Gastroesophageal sphincter (tissue), 4 donors: ENCODE measurements around the gene DOCK9. TPM values are rescaled to one million over a fixed set of nuclear protein-coding genes. Genes with fewer than 3 reads are reported as not detected.
A peak's percentile ranks its signal among the peaks of the same experiment; 100 is the strongest.

Experiments used
- ATAC-seq: fragments of 150-250 bp; one replicate; pipeline ENCODE4 v1.9.1; 2016; ENCODE audit warnings: mild to moderate bottlenecking, moderate library complexity
- H3K27ac ChIP-seq, 4 donors: fragments of 200-600 bp; sonication (generic) in 3 of 4; 1 replicate in 3 of 4; 2 replicates in 1 of 4; pipeline ENCODE4 v1.5.1; 2016 to 2019
- H3K27me3 ChIP-seq: fragments of 200-600 bp; sonication (generic); one replicate; pipeline ENCODE4 v1.5.1; 2019
- H3K36me3 ChIP-seq, 2 donors: fragments of 200-600 bp; sonication (generic); one replicate each; pipeline ENCODE4 v1.5.1; 2019; ENCODE audit warnings: control low read depth in 1 of 2
- H3K4me1 ChIP-seq, 3 donors: fragments of 200-600 bp; sonication (generic); 1 replicate in 2 of 3; 2 replicates in 1 of 3; pipeline ENCODE4 v1.5.1; 2016 to 2019; ENCODE audit warnings: control low read depth in 2 of 3
- H3K4me3 ChIP-seq, 2 donors: fragments of 200-600 bp; sonication (generic); one replicate each; pipeline ENCODE4 v1.5.1; 2019; ENCODE audit warnings: mild to moderate bottlenecking in 1 of 2, moderate library complexity in 1 of 2
- H3K9me3 ChIP-seq, 3 donors: fragments of 200-600 bp; sonication (generic); one replicate each; pipeline ENCODE4 v1.5.1; 2017 to 2019; ENCODE audit warnings: control low read depth in 2 of 3
- EP300 ChIP-seq: sonication (generic); formaldehyde crosslinking; IDR thresholded peaks from one replicate; pipeline ENCODE4 v1.6.1; 2017; ENCODE audit warnings: antibody characterized with exemption, mild to moderate bottlenecking
- POLR2A ChIP-seq, 2 donors: fragments of 450-650 bp; IDR thresholded peaks; one replicate each; pipeline ENCODE4 v1.6.1; 2017; ENCODE audit warnings: antibody characterized with exemption in 2 of 2, mild to moderate bottlenecking in 2 of 2, moderate library complexity in 1 of 2
- POLR2AphosphoS5 ChIP-seq: sonication (generic); formaldehyde crosslinking; IDR thresholded peaks from one replicate; pipeline ENCODE4 v1.6.1; 2017; ENCODE audit warnings: antibody characterized with exemption
- WGBS, 2 donors: methylation state at CpG; one replicate each; pipeline ENCODE4 v1.1.5; 2018; ENCODE audit warnings: low coverage in 1 of 2; 5-methylcytosine and 5-hydroxymethylcytosine counted together
- total RNA-seq, 4 donors: library from RNA; depleted of rRNA; stranded (reverse); fragments of >200 nt; gene quantifications; one replicate each; pipeline ENCODE4 v1.1.0, GENCODE V29; 2016
- TF ChIP-seq, protein P1 (sequence below), 4 experiments: fragments of 200-600 bp in 2 of 4; fragments of 450-650 bp in 2 of 4; sonication (generic) in 1 of 4; IDR thresholded peaks; one replicate each; pipeline ENCODE4 v1.5.1; 2017 to 2019; ENCODE audit warnings: antibody characterized with exemption in 4 of 4, mild to moderate bottlenecking in 2 of 4, moderate library complexity in 2 of 4

The DOCK9 gene
- total RNA-seq, 4 donors from 2014 or later: 84.1 to 203 (median 150) TPM

DNA sequence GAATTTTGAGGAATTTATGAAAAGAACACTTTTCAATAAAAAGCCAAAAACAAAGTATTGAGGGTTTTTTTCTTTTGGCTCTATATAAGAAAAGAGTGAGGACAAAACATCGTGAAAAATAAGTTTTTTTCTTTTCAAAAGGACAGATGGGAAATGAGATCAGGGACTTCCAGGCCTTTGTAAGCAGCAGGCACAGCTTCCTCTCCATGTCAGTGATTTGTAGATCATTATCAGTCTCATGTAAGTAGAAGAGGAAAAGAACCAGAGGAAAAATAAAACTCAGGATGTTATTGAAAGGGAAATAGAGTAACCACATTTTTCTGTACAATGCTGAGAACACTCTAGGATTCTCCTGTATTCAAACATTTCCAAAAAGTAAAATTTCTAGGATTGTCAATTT lies 29.9 kb downstream of the DOCK9 start:
- ATAC-seq: no peak
- Histone ChIP-seq H3K36me3 (no peaks in the 10 kb centered on the region), H3K4me1 (peaks cover 0 to 62% (median 6%) of the 10 kb centered on the region in 3 donors), H3K4me3 (no peak overlapping the region), H3K27ac (no peak overlapping the region), H3K27me3 (no peaks in the 10 kb centered on the region), H3K9me3 (no peaks in the 10 kb centered on the region)
- 29 to 56% methylated on average over 1 of the region's 1 CpG for WGBS, 2 donors
- TF ChIP-seq POLR2AphosphoS5: no peak
- TF ChIP-seq, protein P1, sequence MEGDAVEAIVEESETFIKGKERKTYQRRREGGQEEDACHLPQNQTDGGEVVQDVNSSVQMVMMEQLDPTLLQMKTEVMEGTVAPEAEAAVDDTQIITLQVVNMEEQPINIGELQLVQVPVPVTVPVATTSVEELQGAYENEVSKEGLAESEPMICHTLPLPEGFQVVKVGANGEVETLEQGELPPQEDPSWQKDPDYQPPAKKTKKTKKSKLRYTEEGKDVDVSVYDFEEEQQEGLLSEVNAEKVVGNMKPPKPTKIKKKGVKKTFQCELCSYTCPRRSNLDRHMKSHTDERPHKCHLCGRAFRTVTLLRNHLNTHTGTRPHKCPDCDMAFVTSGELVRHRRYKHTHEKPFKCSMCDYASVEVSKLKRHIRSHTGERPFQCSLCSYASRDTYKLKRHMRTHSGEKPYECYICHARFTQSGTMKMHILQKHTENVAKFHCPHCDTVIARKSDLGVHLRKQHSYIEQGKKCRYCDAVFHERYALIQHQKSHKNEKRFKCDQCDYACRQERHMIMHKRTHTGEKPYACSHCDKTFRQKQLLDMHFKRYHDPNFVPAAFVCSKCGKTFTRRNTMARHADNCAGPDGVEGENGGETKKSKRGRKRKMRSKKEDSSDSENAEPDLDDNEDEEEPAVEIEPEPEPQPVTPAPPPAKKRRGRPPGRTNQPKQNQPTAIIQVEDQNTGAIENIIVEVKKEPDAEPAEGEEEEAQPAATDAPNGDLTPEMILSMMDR (IDR thresholded peaks at IDR 0.05): no peak
- TF ChIP-seq POLR2A (IDR thresholded peaks at IDR 0.05): no peak
- TF ChIP-seq EP300: no peak

DNA sequence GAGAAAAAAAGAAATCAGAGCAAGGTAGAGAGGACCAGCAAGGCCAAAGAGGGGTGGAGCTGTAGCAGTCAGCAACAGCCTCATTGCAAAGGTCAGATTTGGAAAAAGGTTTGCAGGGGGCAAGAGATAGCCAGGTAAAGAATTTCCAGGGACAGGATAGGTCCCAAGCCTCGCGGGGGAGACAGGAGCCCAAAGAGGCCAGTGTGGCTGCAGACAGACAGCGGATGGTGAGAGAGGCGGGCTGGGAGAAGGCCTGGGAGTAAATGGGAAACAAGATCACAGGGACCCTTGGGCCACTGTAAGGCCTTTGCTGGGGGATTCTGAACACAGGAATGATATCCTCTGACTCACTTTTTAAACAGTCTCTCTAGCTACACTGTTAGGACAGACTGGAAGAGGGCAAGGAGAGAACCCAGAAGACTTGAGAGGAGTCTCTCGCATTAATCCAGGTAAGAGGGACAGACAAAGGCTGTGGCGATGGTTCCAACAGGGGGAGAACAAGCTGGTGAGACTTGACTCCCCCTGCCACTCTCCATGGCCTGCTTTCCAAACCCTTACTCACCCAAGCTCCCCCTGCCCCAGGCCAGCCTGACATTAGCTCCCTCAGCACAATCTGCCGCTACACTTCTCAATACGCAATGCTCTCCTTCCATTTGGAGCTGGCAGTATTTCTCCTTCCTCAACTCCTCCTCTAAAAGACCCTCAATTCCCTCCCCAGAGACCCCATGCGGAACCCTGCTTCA lies 31.8 kb downstream of the DOCK9 start:
- 86 to 93% methylated on average over 4 to 9 of the region's 9 CpGs for WGBS, 2 donors
- Histone ChIP-seq H3K4me1 (peaks cover 0 to 81% (median 9%) of the 10 kb centered on the region in 3 donors), H3K4me3 (no peak overlapping the region), H3K9me3 (no peaks in the 10 kb centered on the region), H3K27ac (peak overlapping the region in 3 of 4 donors; percentile 14 to 23 (median 19)), H3K36me3 (no peaks in the 10 kb centered on the region), H3K27me3 (no peaks in the 10 kb centered on the region)
- TF ChIP-seq, protein P1 (IDR thresholded peaks at IDR 0.05): no peak
- no peak for TF ChIP-seq POLR2AphosphoS5
- TF ChIP-seq POLR2A (IDR thresholded peaks at IDR 0.05): no peak
- TF ChIP-seq EP300: no peak
- ATAC-seq: no peak

DNA sequence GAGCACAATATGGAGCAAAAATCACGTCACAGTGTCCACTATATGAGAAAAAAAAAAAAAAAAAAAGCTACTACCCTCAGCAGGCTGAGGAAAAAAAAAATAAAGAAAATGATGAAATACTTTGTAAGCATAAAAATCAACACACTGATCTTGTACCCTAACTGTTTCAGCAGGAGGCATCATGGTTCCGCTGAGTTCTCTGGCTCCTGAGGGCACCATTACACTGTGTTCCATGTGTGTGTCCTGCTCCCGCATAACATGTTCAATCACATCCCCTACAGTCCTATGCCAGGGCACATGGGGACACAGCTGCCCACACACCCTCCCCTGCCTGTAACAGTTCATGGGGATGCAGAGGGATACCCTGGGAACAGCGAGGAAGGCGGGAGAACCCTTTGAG lies 33.5 kb downstream of the DOCK9 start:
- Histone ChIP-seq H3K36me3 (no peaks in the 10 kb centered on the region), H3K4me3 (no peak overlapping the region), H3K27ac (no peak overlapping the region), H3K27me3 (no peaks in the 10 kb centered on the region), H3K9me3 (no peaks in the 10 kb centered on the region), H3K4me1 (peaks cover 0 to 94% (median 25%) of the 10 kb centered on the region in 3 donors)
- WGBS, 2 donors: 73 to 100% methylated on average over 2 to 4 of the region's 5 CpGs
- ATAC-seq: no peak
- TF ChIP-seq, protein P1 (IDR thresholded peaks at IDR 0.05): no peak
- no peak for TF ChIP-seq POLR2AphosphoS5
- TF ChIP-seq POLR2A (IDR thresholded peaks at IDR 0.05): no peak
- no peak for TF ChIP-seq EP300

DNA sequence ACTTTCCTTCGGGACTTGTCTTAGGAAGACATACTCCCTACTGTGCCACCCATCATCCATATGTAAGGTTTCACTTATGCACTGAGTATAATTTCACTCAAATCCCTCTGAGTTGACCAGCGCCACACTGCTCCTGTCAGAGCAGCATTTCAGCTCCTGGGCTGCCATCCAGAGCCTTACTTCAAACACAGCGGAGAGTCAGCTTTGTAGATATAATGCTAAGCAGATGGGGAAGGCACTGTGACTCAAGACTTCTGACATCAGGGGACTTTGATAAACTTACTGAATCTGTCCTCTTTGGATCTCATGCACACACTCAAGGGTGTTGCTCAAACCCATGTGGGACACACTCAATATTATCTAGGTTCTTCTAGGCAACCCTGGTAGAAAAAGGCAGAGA lies 34.9 kb downstream of the DOCK9 start:
- Histone ChIP-seq H3K27me3 (no peaks in the 10 kb centered on the region), H3K9me3 (no peaks in the 10 kb centered on the region), H3K4me3 (no peak overlapping the region), H3K4me1 (peaks cover 0 to 95% (median 39%) of the 10 kb centered on the region in 3 donors), H3K27ac (peak overlapping the region in 2 of 4 donors; percentile 1 to 4), H3K36me3 (no peaks in the 10 kb centered on the region)
- TF ChIP-seq POLR2AphosphoS5 (no peak), EP300 (no peak), POLR2A (IDR thresholded peaks at IDR 0.05) (no peak)
- TF ChIP-seq, protein P1 (IDR thresholded peaks at IDR 0.05): no peak
- ATAC-seq: peak; percentile 32
- WGBS, 2 donors: 83 to 89% methylated on average over 1 to 3 of the region's 3 CpGs

DNA sequence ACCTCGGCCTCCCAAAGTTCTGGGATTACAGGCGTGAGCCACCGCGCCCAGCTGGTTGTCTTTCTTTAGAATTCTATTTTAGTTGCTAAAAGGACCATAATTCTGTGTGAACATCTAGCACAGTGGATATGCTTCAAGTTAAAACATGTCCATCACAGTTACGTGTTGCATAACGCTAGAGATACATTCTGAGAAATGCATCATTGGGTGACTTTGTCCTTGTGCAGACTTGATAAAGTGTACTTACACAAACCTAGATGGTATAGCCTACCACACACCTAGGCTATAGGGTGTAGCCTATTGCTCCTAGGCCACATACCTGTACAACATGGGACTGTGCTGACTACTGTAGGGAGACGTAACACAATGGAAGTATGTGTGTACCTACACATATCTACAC lies 35.4 kb downstream of the DOCK9 start:
- Histone ChIP-seq H3K4me3 (no peak overlapping the region), H3K27ac (peak overlapping the region in 1 of 4 donors; percentile 1), H3K9me3 (no peaks in the 10 kb centered on the region), H3K4me1 (peaks cover 0 to 96% (median 42%) of the 10 kb centered on the region in 3 donors), H3K36me3 (no peaks in the 10 kb centered on the region), H3K27me3 (no peaks in the 10 kb centered on the region)
- ATAC-seq: no peak
- no peak for TF ChIP-seq POLR2AphosphoS5
- TF ChIP-seq EP300: no peak
- 96 to 98% methylated on average over 6 of the region's 7 CpGs for WGBS, 2 donors
